Endothelial cell of umbilical vein (primary cell): ENCODE measurements around the gene VBP1. TPM values are rescaled to one million over a fixed set of nuclear protein-coding genes. Genes with fewer than 3 reads are reported as not detected.

Experiments used
- BruUV-seq: library from RNA; stranded (reverse); fragments of 400-500 nt; replicated peaks from 2 replicates; lab custom pipeline; 2021; lab: Mats Ljungman, UMichigan
- CTCF ChIA-PET: fragments of 300-600, 350-600 bp; sonication (Branson Sonifier 250); formaldehyde crosslinking; loops from one replicate; lab custom pipeline; 2021; ENCODE audit warnings: antibody characterized with exemption, inconsistent platforms; lab: Charles Lee
- POLR2A ChIA-PET: fragments of 300-600, 350-600 bp; sonication (Branson Sonifier 250); formaldehyde crosslinking; loops from one replicate; lab custom pipeline; 2021; ENCODE audit warnings: antibody characterized with exemption, inconsistent platforms; lab: Charles Lee
- DNase-seq: peaks from one replicate; pipeline ENCODE4 v3.0.0-alpha.2; 2011; ENCODE audit warnings: low read depth, low spot score
- FAIRE-seq: peaks from 2 replicates; lab custom pipeline; 2011; peaks lifted over from hg19 to GRCh38; lab: Jason Lieb, UNC
- H2AFZ ChIP-seq: 2 replicates; pipeline ENCODE4 v1.6.0; 2012; ENCODE audit warnings: low read depth, low read length, control low read depth, inconsistent platforms
- H3K27ac ChIP-seq: 2 replicates; pipeline ENCODE4 v1.5.1; 2011; ENCODE audit warnings: low read depth, mild to moderate bottlenecking, control low read depth, low read length, moderate library complexity; ENCODE audit not compliant: insufficient read depth
- H3K27me3 ChIP-seq, 2 experiments: 2 replicates each; pipeline versions ENCODE4 v1.6.0 to v1.6.1; 2011; ENCODE audit warnings: low read length in 2 of 2, mixed read lengths in 1 of 2; ENCODE audit not compliant: control insufficient read depth in 2 of 2, insufficient read depth in 2 of 2
- H3K36me3 ChIP-seq, 2 experiments: 2 replicates in 1 of 2; 3 replicates in 1 of 2; pipeline ENCODE4 v1.5.1; 2011; ENCODE audit warnings: low read length in 2 of 2, mild to moderate bottlenecking in 1 of 2, moderate library complexity in 1 of 2; ENCODE audit not compliant: control insufficient read depth in 2 of 2, insufficient read depth in 2 of 2; ENCODE audit errors: extremely low read depth in 1 of 2
- H3K4me1 ChIP-seq: 3 replicates; pipeline ENCODE4 v1.5.1; 2011; ENCODE audit warnings: mild to moderate bottlenecking, low read length; ENCODE audit not compliant: control insufficient read depth, insufficient read depth; ENCODE audit errors: extremely low read depth
- H3K4me2 ChIP-seq: 2 replicates; pipeline ENCODE4 v1.6.1; 2011; ENCODE audit warnings: low read length, control low read depth, mixed read lengths; ENCODE audit not compliant: insufficient read depth
- H3K4me3 ChIP-seq, 3 experiments: fragments of 200-600 bp in 1 of 3; sonication (generic), shearing (Covaris generic) in 1 of 3; replicated peaks in 1 of 3; 2 replicates each; pipeline ENCODE4 v1.5.1; 2011 to 2016; ENCODE audit warnings: control low read depth in 3 of 3, low read length in 3 of 3, mild to moderate bottlenecking in 2 of 3, inconsistent platforms in 1 of 3, low read depth in 1 of 3, moderate library complexity in 1 of 3; ENCODE audit not compliant: insufficient read depth in 1 of 3
- H3K79me2 ChIP-seq: 2 replicates; pipeline ENCODE4 v1.6.0; 2012; ENCODE audit warnings: low read length, inconsistent platforms; ENCODE audit not compliant: control insufficient read depth, insufficient read depth
- H3K9ac ChIP-seq: replicated peaks from 2 replicates; pipeline ENCODE3; 2011; ENCODE audit warnings: low read length, control low read depth; ENCODE audit not compliant: insufficient read depth; ENCODE audit errors: extremely low read depth
- H3K9me1 ChIP-seq: replicated peaks from 3 replicates; pipeline ENCODE4 v1.6.0; 2011; ENCODE audit warnings: mild to moderate bottlenecking, low read length; ENCODE audit not compliant: control insufficient read depth, insufficient read depth; ENCODE audit errors: extremely low read depth
- H3K9me3 ChIP-seq: replicated peaks from 2 replicates; pipeline ENCODE4 v1.5.1; 2012; ENCODE audit warnings: low read length, inconsistent platforms; ENCODE audit not compliant: control insufficient read depth, insufficient read depth
- H4K20me1 ChIP-seq: replicated peaks from 2 replicates; pipeline ENCODE3; 2011; ENCODE audit warnings: mild to moderate bottlenecking, low read length; ENCODE audit not compliant: control insufficient read depth, insufficient read depth; ENCODE audit errors: extremely low read depth
- EZH2 ChIP-seq: IDR thresholded peaks from 2 replicates; pipeline ENCODE4 v1.6.1; 2012; ENCODE audit warnings: borderline replicate concordance, low read depth, mild to moderate bottlenecking, moderate library complexity, low read length, inconsistent platforms; ENCODE audit not compliant: severe bottlenecking
- FOS ChIP-seq: IDR thresholded peaks from 2 replicates; pipeline ENCODE4 v1.6.1; 2011; ENCODE audit warnings: mild to moderate bottlenecking, low read length, moderate library complexity, borderline replicate concordance; ENCODE audit not compliant: insufficient read depth
- GATA2 ChIP-seq: IDR thresholded peaks from 2 replicates; pipeline ENCODE4 v1.7.0; 2011; ENCODE audit warnings: low read depth, mild to moderate bottlenecking, moderate library complexity, mixed read lengths, low read length; ENCODE audit not compliant: insufficient read length, insufficient read depth
- JUN ChIP-seq: IDR thresholded peaks from 2 replicates; pipeline ENCODE4 v1.6.1; 2011; ENCODE audit warnings: borderline replicate concordance, low read depth; ENCODE audit not compliant: insufficient read length, insufficient read depth
- MAX ChIP-seq: IDR thresholded peaks from 2 replicates; pipeline ENCODE4 v1.6.1; 2011; ENCODE audit not compliant: insufficient read depth, insufficient read length
- MYC ChIP-seq: IDR thresholded peaks from one replicate; pipeline ENCODE4 v1.6.1; 2011; ENCODE audit warnings: mild to moderate bottlenecking, low read depth, low read length
- POLR2A ChIP-seq: IDR thresholded peaks from 2 replicates; pipeline ENCODE4 v1.6.1; 2012; ENCODE audit warnings: low read depth, mild to moderate bottlenecking, control low read depth, low read length
- POLR2AphosphoS5 ChIP-seq: IDR thresholded peaks from 2 replicates; pipeline ENCODE4 v1.6.1; 2012; ENCODE audit warnings: low read depth, mild to moderate bottlenecking, control low read depth, low read length, moderate library complexity; ENCODE audit not compliant: insufficient read depth
- dilution Hi-C: fragments of 300-500 bp; cut with MboI; formaldehyde crosslinking; loops from one replicate; pipeline ENCODE4 v1.15.0; 2019; ENCODE audit warnings: low sequenced_read_pairs; ENCODE audit not compliant: extremely low pct_ligation_motif_present
- intact Hi-C: fragments of 100-400 bp; cut with micrococcal nuclease; formaldehyde crosslinking; loops from one replicate; pipeline ENCODE4 v1.10.0; 2022
- polyA plus RNA-seq, 4 experiments: library from polyadenylated mRNA; depleted of rRNA in 3 of 4; stranded (reverse) in 3 of 4; unstranded in 1 of 4; fragments of >200 nt; gene quantifications; 2 replicates each; pipeline versions ENCODE4 v1.2.1 to v1.2.3, GENCODE V29; 2011 to 2012; ENCODE audit warnings: missing spikeins in 1 of 4
- total RNA-seq: library from RNA; stranded (reverse); gene quantifications from 2 replicates; pipeline ENCODE4 v1.2.3, GENCODE V29; 2021

Gene VBP1
- total and polyA plus RNA-seq, 2 donors (not counting 3 experiments of a cell fraction or from before 2014, with no cell fraction given) = 17.3 to 51.5 TPM

GRCh38 chrX:155263854-155264628, 47.8 kb downstream of the VBP1 start, which contains the start of gene RAB39B:
TSS of gene RAB39B (minus strand) at chrX:155264491. CDS start at chrX:155264288, 203 bp downstream.
- H4K20me1 ChIP-seq = no peaks in the 10 kb centered on the region
- no peak within 1 kb of the TSS for H3K27ac ChIP-seq
- no peak for TF ChIP-seq MYC
- no peak for TF ChIP-seq POLR2A
- TF ChIP-seq EZH2 = no peak
- TF ChIP-seq GATA2 = no peak
- TF ChIP-seq JUN = no peak
- no peak for TF ChIP-seq POLR2AphosphoS5
- TF ChIP-seq FOS = peak; percentile 36
- no peak for TF ChIP-seq MAX
- intact Hi-C loops (no loop called here), dilution Hi-C loops (no loop called here)
- no peak within 1 kb of the TSS for H3K9ac ChIP-seq
- ChIA-PET CTCF (no interaction called here), POLR2A (no interaction called here)
- no peaks in the 10 kb centered on the region for H3K79me2 ChIP-seq
- no peak within 1 kb of the TSS for H3K4me3 ChIP-seq
- peaks cover 3 to 4% of the 10 kb centered on the region in 2 experiments for H3K27me3 ChIP-seq
- no TSS peak for BruUV-seq
- FAIRE-seq (peak; percentile 81), DNase-seq (peak; percentile 9)
- H3K9me3 ChIP-seq = no peaks in the 10 kb centered on the region
- no peaks in the 10 kb centered on the region for H3K4me1 ChIP-seq
- H3K9me1 ChIP-seq = no peaks in the 10 kb centered on the region
- H3K4me2 ChIP-seq = no peak within 1 kb of the TSS
- no peaks in the 10 kb centered on the region for H3K36me3 ChIP-seq
- no peak within 1 kb of the TSS for H2AFZ ChIP-seq
